Fibroblast of the conjunctiva (primary cell): Measurements from ENCODE around the gene PNPLA8.
"Not testable (repeated sequence)": the region's sequence is repeated elsewhere in the genome, so short reads cannot be mapped to it uniquely, and the experiment has no call there.

Source experiments
- DNase-seq: peaks from one replicate; pipeline ENCODE4 v3.0.0-alpha.2; 2010; ENCODE audit warnings: low read depth

Gene PNPLA8

DNA sequence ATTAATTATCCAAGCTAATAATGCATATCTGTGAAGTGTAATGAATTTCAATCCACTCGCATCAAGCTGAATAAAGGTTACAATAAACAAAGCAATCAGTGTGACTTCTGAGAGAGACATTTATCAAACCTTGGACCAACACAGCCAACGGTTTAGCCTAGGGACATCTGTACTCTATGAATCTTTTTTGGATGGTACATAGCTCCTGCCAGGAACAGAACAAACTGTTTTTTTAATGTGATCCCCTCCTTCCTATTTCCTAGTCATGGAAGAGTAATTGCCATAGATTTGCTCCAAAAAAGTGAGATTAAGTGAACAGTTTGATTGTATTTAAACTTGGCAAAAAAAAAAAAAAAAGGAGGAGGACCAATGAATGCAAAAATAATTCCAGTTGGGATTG lies 58.5 kb downstream of the PNPLA8 start:
- DNase-seq: no peak

DNA sequence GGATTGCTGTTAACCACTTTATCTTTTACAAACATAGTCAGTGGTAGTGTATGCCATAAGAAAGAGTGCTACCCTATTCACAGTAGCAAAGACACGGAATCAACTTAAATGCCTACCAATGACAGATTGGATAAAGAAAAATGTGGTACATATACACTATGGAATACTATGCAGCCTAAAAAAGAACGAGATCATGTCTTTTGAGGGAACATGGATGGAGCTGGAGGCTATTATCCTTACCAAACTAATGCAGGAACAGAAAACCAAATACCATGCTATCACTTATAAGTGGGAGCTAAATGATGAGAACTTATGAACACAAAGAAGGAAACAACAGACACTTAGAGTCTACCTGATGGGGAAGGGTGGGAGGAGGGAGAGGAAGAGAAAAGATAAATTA lies 59.6 kb downstream of the PNPLA8 start:
- DNase-seq: not testable (repeated sequence)

DNA sequence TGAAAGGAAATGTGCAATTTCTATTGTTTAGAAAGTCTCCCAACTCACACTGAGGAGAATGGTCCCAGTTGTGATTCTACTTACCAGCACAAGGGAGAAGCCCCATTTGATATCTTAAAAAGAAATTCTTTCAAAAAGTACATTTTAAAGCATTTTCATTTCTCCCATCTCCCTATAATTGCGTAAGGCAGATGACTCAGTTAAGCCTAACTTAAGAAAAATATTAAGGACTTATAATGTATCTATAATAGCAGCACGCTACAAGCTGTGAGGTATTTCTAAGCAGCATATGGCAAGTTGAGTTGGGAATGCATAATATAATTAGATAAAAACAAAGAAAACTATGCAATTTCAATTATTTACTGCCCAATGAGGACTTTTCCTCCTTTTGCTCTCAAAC lies 61.2 kb downstream of the PNPLA8 start:
- DNase-seq: no peak

DNA sequence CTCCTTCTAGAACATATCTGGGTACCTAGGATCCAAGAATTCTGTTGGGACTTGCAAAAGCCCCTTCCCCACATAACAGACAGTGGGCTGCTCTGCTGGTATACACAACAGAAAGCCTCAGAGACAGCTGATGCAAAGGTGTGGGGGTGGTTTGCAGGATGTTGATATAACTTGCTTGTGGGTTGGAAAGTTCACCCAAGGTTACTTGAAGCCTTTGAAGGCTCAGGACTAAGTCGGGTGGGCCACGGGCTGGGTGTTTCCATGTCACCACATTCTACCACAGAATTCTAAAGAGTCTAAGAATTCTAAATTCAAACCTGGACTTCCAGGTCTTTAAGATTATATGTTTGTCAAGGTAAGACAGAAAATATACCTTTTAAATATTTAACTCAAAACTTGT lies 62.3 kb downstream of the PNPLA8 start:
- DNase-seq: no peak

DNA sequence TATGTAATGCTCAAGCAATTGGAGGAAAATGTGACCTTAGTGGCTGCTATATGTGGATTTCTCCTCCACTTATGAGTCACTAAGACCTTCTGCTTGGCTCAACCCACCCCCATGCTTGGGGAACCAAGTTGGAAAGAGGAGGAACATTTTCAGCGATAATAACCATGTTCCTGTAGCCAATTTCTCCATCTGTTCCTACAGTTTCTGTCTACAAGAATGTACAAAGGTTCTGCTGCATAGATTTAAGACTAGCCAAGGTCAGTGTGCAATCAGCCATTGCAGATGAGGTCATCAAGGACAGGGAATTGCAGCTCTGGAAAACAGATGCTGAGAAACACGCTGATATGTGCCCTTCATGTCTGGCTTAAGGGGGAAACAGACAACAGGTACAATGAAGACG lies 64.1 kb downstream of the PNPLA8 start:
- no peak for DNase-seq

DNA sequence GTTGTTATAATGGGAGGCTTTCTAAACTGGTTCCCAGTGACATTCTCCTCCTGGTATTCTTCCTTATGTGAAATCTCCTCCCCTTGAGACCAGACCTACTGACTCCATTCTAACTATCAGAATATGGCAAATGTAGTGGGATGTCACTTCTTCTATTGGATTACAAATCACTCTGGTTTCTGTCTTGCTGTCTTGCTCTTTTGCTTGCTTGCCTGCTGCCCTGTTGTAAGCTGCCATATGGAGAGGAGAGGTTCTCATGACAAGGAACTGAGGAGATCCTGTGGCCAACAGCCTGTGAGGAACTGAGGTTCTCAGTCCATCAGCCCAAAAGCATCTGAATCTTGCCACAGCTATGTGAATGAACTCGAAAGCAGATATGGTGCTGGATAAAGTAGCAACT lies 65.0 kb downstream of the PNPLA8 start:
- no peak for DNase-seq

DNA sequence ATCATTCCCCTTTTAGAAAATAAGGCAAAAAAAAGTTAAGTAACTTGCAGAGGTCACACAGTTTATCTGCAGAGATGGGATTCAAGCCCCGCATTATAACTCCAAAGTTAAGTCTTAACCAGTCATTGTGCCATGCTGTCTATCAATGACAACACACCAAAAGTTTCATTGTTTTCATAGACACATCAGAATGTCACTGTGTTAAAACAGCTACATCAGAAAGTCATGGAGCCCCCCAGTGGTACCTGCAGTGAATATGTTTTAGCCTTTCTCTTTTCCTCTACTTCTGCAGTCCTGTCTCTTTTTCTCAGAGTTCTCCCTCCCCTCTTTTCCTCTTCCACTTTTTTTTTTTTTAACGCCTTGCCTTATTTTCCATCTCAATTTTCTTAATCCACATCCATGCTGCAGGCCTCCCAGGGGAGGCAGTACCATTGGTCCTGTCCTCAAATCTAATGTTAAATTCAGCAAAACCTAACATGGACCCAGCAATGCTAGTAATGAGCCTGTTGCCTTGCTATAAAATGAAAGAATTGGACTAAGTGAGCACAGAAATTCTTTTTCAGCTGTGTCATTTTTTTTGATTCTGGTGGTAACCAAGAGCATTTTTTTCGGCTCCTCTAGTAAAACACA lies 65.9 kb downstream of the PNPLA8 start:
- DNase-seq: peak; percentile 33

DNA sequence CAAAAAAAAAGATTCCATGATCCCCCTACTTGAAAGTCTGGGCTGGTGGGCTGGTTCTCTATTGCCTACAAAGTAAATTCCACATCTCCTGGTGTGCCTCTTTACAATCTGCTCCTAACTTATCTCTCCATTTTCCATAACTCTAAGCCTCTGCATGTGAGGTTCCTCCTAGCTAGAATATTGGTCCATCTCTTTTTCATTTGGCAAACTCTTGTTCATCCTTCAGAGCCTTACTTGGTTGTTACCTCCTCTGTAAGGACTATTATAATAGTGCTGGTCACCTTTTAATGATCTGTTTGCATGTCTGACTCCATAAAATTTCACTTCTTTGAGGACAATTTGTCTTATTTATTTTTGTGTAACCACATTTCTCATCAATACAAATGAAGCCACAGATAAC lies 68.1 kb downstream of the PNPLA8 start:
- DNase-seq: no peak

DNA sequence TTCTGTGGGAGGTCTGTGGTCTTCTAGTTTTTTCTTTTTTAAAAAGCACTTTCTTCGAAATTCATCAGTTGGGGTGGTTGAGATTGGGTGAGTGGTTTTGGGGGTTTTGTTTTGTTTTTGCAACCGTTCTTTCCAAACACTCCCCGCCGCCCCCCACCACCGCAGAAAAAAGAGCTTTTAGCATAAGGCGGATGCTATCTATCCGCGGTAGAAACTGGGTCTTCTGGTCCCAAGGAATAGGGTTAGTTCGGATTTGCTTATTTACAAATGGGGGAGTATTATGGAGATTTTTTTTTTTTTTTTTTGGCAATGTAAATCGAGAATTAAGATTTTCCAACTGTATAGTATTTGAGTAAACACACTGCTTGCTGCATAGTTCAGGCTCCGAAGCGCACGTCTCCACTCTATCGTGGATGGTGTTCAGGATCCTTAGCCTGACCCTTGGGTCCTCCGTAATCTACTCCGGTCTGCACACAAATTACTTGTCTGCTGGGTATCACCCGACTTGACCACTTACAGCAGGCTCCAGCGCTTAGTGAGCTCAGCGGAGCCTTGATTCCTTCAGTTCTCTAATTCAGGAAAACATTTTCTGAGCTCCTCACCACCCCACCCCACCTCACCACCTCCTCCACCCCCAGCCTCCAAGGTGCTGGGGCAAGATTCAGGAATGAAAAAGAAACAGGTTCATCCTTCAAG lies 68.9 kb downstream of the PNPLA8 start:
- DNase-seq: no peak

DNA sequence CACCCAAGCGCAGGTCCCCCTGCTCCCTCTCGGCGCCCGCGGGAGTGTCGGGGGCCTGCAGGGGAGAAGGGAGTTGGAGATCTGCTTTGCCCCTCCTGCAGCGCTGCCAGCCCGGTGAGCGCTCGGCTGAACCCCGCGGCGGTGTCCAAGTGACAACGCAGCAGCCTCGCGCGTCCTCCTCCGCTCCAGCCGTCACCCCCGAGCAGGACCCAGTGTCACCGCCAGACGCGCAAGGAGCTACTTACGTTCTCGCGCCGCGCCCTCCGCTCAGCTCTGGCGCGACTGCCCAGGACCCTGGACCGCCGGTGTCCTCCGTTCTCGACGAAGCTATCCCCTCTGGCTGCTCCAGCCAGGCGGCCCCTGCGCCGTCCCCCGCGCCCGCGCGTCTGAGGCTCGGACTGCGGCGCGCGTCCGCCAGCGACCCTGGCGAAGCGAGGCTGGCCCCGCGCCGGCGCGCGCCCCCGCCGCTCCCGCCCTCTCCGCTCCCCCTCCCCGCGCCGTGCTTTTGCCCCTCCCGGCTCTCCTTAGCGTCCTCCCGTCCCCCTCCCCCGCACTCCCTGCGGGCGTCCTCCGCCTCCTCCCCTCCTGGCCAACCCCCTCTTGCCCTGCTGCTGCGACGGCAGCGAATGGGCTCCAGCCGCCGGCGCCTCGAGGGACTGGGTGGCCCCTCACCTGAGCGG lies 69.8 kb downstream of the PNPLA8 start, which contains the start of gene NRCAM:
Gene NRCAM (minus strand): TSS at position 439 of the 680 bp plus-strand sequence. CDS start 216,372 bp downstream, outside the sequence.
- DNase-seq: peak; percentile 31

DNA sequence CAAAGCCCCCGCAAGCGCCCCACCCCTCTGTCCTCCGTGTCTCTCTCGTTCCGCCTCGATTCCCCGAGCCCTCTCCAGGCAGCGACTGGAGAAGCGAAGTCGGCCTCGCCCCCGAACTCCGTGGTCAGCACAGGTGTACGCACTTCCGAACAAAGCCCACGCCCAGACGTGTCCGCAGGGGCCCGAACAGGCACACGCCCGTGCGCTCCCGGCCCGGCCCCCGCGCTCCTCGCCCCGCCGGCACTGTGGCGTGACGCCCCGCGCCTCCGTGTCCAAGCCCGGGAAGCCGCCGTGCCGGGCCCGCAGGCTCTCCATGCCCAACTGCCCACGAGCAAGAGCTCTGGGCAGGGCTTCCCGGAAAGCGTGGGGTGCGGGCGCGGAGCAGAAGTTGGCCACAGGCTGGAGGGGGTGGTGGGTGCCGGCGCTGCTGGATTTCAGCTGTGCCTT lies 70.4 kb downstream of the PNPLA8 start:
- DNase-seq: no peak

DNA sequence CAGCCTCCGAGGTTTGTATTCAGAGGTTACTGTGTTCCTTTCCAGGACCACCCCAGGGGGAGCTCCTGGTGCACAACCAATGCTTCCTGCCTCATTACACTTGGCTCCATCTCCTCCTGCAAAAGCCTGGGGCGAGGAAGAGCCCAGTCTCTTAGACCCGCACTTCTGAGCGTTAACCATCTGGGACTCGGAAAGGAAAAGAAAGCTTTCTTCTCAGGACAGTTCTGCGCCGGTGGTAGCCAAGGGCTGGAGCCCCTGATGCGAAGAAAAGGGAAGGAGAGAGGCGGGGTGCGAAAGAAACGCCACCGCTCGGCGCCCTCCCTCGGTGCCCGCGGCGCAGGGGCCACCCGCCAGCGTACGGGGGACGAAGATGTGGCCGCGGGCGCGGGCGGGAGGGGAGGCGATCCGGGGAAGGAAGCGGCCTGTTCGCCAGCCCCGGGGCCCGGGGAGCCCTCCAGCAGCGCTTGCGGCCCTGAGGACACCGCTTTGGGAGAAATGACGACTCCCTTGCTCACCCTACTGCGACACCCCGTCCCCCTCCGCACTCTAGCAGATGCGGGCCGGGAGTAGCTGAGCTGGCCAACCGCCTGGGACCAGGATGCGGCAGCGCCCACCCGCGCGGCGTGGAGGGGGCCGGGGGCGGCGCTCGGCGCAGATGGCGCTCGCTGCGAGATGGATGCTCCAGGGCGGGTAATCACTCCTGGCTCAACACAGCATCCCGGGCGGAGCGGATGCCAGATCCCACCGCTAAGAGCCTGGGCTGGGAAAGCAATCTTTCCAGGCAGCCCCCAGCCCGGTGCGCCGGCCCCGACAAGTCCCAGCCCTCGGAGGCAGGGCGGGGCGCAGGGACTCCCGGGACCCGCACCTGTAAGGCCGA lies 71.0 kb downstream of the PNPLA8 start:
- DNase-seq: no peak

DNA sequence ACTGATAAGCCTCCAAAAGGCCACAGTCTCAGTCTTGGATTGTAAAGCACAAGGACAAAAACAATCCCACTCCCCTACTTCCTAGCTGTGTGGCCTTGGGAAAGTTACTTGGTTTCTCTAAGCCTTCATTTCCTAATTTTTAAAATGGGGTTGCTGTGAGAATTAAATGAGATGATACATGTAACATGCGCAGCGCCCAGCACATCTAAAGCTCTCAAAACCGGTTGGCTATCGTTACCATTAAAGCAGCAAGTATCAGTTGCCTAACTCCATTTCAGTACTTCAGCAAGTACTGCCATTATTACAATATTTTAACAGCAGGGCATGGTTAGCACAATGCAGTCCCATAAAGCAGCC lies 71.6 kb downstream of the PNPLA8 start:
- DNase-seq: no peak

DNA sequence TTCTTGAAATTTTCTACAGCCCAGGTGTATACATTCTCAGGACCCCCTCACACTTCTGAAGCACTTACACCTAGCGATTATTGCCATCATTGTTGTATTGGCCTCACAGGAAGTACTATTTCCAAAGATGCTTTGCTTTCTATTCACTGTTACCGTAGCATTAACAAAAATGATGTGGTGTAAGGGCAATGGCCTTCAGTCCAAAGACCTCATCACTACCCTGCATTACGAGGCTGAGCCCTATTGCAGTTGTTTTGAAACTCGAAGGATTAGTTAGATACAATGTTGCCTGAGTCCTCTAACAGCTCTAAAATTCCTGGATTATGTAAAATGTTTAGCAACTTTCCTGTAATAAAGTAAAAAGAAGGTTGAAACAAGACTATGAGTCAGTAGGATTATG lies 72.6 kb downstream of the PNPLA8 start:
- no peak for DNase-seq

DNA sequence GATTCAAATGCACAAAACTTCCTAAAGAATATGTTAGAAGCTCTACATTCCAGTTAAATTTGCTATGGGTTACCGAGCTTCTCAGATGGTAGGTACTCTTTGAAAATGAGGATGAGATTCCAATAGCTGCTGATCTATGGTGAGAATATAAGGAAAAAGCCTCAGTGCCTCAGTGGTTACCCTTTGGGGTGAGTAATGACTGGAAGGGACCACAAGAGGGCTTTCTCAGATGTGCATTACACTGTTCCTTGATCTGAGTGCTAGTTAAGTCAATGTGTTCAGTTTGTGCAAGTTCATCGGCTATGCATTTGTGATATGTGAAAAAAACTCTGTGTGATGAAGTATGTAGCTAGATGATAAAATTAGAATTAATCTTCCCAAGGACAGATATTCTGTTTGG lies 73.2 kb downstream of the PNPLA8 start:
- no peak for DNase-seq

DNA sequence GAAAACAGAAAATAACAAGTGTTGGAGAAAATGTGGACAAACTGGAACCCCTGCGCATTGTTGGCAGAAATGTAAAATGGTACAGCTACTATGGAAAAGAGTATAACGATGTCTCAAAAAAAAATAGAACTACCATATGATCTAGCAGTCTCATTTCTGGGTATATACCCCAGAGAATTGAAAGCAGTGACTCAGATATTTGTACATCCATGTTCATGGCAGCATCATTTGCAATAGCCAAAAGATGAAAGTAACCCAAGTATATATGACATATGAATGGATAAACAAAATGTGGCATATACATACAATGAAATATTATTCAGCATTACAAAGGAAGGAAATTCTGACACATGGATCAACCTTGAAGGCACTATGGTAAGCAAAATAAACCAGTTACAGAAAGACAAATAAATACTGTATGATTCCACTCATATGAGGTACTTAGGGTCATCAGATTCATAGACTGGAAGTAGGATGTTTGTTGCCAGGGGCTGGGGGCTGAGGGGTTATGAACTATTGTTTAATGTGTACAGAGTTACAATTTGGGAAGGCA lies 74.6 kb downstream of the PNPLA8 start:
- no peak for DNase-seq

DNA sequence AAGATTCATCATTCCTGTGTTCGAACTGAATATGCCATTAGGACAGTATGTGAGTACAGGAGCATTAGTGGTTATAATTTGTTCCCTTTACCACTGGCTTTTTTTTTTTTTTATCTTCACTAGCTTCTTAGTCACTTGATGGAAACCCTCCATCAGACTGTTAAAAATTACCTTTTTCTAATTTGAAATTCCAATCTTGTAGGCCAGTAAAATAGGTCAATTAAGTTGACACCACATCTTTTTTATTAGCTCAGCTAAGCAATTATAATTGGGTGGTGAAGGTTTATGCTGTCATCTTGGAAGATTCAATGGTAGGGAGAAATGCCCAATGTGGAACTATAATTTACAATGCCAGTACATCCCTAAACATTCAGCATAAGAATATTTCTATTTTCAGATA lies 75.8 kb downstream of the PNPLA8 start:
- DNase-seq: no peak

DNA sequence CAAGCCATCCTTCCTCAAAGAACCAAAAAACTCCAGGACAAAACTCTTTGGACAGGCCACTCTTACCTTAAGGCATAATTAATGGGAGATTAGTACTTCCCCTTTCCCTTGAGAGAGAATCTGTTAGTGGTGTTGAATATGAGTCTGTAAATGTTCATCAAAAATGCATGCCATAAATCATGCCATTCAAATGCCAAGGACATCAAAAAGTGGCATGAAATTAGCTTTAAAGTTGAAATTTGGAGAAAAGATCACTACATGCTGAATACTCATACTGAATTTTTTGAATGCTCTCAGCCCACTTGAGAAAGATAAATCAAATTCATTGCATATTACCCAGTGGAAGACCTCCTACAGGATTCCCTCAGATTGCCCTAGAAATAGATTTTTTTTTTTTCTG lies 76.4 kb downstream of the PNPLA8 start:
- DNase-seq: no peak

DNA sequence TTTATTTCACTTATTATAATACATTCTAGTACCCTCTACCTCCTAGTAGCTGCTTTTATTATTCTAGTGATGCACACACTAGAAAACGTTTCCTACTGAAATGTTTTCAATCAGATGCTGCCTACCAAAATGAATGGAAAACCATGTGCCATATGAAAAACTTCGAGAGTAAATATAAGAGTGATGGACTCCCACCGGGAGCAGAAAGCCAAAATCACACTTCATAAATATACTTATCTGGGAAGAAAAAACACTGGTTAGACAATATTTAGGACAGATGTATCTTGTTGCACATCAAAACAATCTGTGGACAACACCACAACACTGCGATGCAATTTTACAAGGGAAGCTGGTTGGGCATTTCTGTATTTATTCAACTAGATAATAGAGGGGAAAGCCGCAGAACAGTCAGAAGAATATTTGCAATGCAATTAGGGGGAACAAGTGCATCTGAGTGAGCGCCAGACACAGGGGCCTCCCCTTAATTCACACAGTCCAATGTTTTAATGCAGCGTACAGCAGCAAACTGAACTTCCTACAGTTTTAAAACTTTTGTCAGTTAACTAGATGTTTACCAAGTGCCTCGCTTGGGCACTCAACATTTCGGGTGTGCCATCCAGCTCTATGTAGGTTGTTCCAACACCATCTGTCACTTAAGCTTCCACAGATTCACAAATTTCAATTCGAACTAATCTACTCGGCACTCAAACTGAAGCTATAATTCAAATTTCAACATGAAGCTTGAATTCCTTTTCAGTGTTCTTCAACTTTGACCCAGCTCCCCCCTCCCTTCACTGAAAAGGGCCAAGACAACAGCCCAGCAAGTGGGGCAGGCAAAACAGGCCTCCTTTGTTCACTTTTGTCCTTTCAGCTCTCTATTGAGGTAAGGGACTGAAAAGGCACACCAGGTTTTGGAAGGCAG lies 77.1 kb downstream of the PNPLA8 start:
- DNase-seq: no peak

DNA sequence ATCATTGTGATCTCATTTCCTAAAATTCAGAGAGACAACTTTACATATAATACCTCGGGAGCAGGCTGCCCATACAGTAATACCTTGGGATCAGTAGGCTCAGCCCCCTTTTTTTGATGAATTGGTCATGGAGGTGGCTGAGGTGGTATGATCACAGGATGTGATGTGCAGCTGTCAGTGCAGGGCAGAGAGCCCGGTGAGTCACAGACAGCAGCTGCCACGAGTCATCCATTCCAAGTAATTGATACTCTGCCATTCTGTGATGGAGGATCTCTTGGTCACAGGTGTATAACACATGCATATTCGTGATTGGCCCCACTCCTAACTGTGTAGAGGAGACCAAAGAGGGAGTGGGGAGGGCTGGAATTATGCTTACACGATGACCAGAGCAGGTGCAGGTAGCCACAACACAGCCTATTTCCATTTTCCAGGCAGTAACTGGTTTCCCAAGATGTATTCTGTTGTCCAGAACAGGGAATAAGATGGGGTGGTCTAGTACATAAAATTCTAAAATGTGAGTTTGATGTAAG lies 83.8 kb downstream of the PNPLA8 start:
- no peak for DNase-seq
